ENCODE measurements around the gene RAF1.

GRCh38 chr3:12541625-12542024, 122.3 kb downstream of the RAF1 start:
- TF ChIP-seq CTCF (conservative IDR thresholded peaks at IDR 0.05 in 1 of 2, IDR thresholded peaks at IDR 0.05 in 1 of 2; ENCODE audit: low read depth in 1 of 2, low read length in 2 of 2) (no peak), EZH2 (IDR thresholded peaks at IDR 0.05; ENCODE audit: low read length, missing control alignments) (no peak)

All from fibroblast of lung (primary cell).